HEK293T (cell line): ENCODE measurements around the gene TMEM218.

Source experiments
- CTCF ChIA-PET: fragments of 350-600 bp; formaldehyde crosslinking; extraction: SDS; loops from one replicate; lab custom pipeline; 2021; ENCODE audit warnings: antibody characterized with exemption, inconsistent platforms; lab: Yijun Ruan, JAX
- POLR2A ChIA-PET: fragments of 350-600 bp; formaldehyde crosslinking; extraction: SDS; loops from one replicate; lab custom pipeline; 2020; ENCODE audit warnings: antibody characterized with exemption, inconsistent platforms; lab: Yijun Ruan, JAX
- DNase-seq: peaks from one replicate; pipeline ENCODE4 v3.0.0; 2012; ENCODE audit warnings: mixed read lengths; ENCODE audit errors: extremely low spot score
- ARNT ChIP-seq: fragments of 450-650 bp; IDR thresholded peaks from 2 replicates; pipeline ENCODE4 v1.6.1; 2017; ENCODE audit warnings: mild to moderate bottlenecking
- BHLHE40 ChIP-seq: fragments of 450-650 bp; IDR thresholded peaks from 2 replicates; pipeline ENCODE4 v1.6.1; 2016; ENCODE audit warnings: mild to moderate bottlenecking, moderate library complexity, borderline replicate concordance
- CTBP1 ChIP-seq: fragments of 450-650 bp; IDR thresholded peaks from 2 replicates; pipeline ENCODE4 v1.6.1; 2016; ENCODE audit warnings: borderline replicate concordance
- ELF4 ChIP-seq: fragments of 450-650 bp; IDR thresholded peaks from 2 replicates; pipeline ENCODE4 v1.6.1; 2017; ENCODE audit warnings: antibody characterized with exemption
- FOXA1 ChIP-seq: fragments of 450-650 bp; IDR thresholded peaks from 2 replicates; pipeline ENCODE4 v1.6.1; 2016; ENCODE audit warnings: mild to moderate bottlenecking
- FOXK2 ChIP-seq: fragments of 450-650 bp; IDR thresholded peaks from 2 replicates; pipeline ENCODE4 v1.6.1; 2016; ENCODE audit warnings: mild to moderate bottlenecking
- FOXM1 ChIP-seq: fragments of 450-650 bp; IDR thresholded peaks from 2 replicates; pipeline ENCODE4 v1.6.1; 2017; ENCODE audit warnings: mild to moderate bottlenecking, borderline replicate concordance
- HDGF ChIP-seq: fragments of 450-650 bp; IDR thresholded peaks from 2 replicates; pipeline ENCODE4 v1.6.1; 2017; ENCODE audit warnings: antibody characterized with exemption, borderline replicate concordance
- L3MBTL2 ChIP-seq: fragments of 450-650 bp; conservative IDR thresholded peaks from 2 replicates; pipeline ENCODE4 v1.6.1; 2016; ENCODE audit warnings: mild to moderate bottlenecking
- LEF1 ChIP-seq: fragments of 450-650 bp; IDR thresholded peaks from 2 replicates; pipeline ENCODE4 v1.6.1; 2017; ENCODE audit warnings: mild to moderate bottlenecking, borderline replicate concordance
- NFRKB ChIP-seq: fragments of 450-650 bp; IDR thresholded peaks from 2 replicates; pipeline ENCODE4 v1.6.1; 2016; ENCODE audit warnings: mild to moderate bottlenecking, moderate library complexity
- SP1 ChIP-seq: fragments of 450-650 bp; IDR thresholded peaks from 2 replicates; pipeline ENCODE4 v1.6.1; 2017
- SUZ12 ChIP-seq: fragments of 450-650 bp; IDR thresholded peaks from 2 replicates; pipeline ENCODE4 v1.6.1; 2016; ENCODE audit warnings: mild to moderate bottlenecking
- TARDBP ChIP-seq: fragments of 450-650 bp; IDR thresholded peaks from 2 replicates; pipeline ENCODE4 v1.6.1; 2016
- ZNF384 ChIP-seq: fragments of 450-650 bp; IDR thresholded peaks from 2 replicates; pipeline ENCODE4 v1.6.1; 2016
- TF ChIP-seq, protein P1 (sequence below): fragments of 450-650 bp; IDR thresholded peaks from 2 replicates; pipeline ENCODE4 v1.6.1; 2016

TMEM218 gene

DNA sequence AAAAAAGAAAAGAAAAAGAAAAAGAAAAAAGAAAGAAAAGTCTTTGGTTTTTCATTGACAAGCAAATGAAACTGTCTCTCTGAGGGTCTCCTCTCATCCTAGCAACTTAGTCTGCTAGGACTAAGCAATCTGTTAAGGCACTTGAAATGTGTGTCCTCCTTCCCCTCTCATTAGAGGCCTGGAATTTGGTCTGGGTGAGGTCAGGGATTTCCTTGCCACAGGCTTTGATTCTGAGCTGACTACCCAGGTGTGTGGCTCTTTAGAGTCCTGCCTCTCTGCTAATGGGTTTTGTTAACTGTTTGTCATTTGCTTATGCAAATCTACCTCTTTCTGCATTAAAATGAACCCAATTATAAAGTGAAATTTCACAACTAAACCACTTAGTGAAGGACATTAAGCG lies 34.8 kb upstream of the TMEM218 start:
- no peak for DNase-seq
- POLR2A ChIA-PET: no interaction called here
- TF ChIP-seq ARNT: no peak
- TF ChIP-seq SUZ12: no peak
- no peak for TF ChIP-seq TARDBP
- no peak for TF ChIP-seq L3MBTL2
- no peak for TF ChIP-seq FOXA1
- TF ChIP-seq ZNF384: no peak
- TF ChIP-seq BHLHE40: no peak
- no peak for TF ChIP-seq FOXK2
- TF ChIP-seq CTBP1: no peak
- TF ChIP-seq SP1: no peak
- TF ChIP-seq LEF1: no peak
- TF ChIP-seq FOXM1: no peak
- TF ChIP-seq, protein P1, sequence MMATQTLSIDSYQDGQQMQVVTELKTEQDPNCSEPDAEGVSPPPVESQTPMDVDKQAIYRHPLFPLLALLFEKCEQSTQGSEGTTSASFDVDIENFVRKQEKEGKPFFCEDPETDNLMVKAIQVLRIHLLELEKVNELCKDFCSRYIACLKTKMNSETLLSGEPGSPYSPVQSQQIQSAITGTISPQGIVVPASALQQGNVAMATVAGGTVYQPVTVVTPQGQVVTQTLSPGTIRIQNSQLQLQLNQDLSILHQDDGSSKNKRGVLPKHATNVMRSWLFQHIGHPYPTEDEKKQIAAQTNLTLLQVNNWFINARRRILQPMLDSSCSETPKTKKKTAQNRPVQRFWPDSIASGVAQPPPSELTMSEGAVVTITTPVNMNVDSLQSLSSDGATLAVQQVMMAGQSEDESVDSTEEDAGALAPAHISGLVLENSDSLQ: no peak
- no peak for TF ChIP-seq NFRKB
- TF ChIP-seq ELF4: no peak
- TF ChIP-seq HDGF: no peak
- CTCF ChIA-PET: no interaction called here

DNA sequence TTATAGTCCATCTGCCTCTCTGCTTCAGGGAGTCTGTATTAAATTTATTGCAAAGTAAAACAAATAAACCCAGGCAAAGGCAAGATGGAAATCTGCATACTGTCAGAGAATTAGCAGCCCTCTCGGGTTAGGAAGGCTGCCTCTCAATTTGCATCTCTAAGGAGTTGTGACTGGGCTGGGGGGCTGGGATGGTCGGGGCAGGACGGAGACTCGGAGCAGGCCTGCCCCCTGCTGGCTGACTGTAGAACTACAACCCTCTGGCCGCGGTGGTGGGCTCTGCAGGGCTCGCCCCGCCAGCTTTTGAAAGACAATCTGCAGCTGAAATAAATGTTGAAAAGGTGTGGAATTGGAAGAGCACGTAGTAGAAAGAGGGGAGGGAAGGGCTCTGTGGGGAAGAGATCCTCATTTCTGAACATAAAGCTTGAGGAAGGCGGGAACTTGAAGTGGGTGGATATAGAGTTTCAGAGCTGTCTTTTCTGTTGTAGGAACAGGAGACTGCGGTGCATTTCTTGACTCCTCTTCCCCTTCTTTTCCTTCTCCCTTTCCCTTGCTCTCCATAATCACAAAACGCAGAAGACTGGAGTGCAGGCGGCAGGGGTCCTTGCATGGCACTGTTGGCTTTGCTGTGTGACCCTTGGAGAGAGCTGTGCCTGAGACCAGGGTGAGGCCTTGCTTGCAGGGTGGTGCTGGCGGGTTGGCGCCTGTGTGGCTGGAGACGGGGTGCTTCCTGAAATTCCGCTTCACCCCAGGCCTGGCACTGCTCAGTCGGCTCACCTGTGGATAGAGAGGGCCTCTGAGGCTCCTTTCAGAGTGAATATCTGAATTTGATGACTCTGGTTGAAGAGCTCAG lies 30.5 kb upstream of the TMEM218 start:
- ChIA-PET POLR2A (interaction anchor here (1.2 to 2.0 kb wide), 3 partner anchors 23 to 266 kb away, joined by 3 to 6 read pairs (median 5); partner anchors contain the start of gene TMEM218), CTCF (interaction anchor here (0.6 to 1.6 kb wide), 16 partner anchors 12 to 287 kb away, joined by 3 to 20 read pairs (median 4); partner anchors contain the start of gene HEPACAM)
- DNase-seq: peak; percentile 87
- no peak for TF ChIP-seq L3MBTL2

DNA sequence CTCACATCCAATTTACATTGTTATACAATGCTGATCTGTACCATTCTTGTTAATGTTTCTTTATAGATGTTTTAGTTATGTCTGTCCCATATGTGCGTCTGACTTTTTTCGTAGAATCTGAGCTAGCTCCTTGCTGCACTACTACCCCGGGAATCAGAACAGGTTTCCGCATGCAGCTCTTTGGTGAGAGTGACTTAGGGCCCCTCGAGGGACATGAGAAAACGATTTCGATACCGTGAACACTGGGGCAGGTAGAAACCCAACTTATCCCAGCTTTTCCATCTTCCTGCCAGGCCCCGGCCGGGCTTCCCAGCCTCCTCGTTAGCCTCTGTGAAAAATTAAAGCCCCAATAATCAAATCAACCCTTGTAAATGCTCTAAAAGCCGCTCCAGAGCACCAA lies 29.8 kb upstream of the TMEM218 start:
- DNase-seq: no peak
- ChIA-PET POLR2A (interaction anchor here (1.1 to 2.0 kb wide), 4 partner anchors 30 to 265 kb away, joined by 3 to 7 read pairs (median 4); partner anchors contain the start of genes CCDC15 and TMEM218), CTCF (interaction anchor here (0.9 to 1.6 kb wide), 6 partner anchors 28 to 288 kb away, joined by 3 to 20 read pairs (median 4); no protein-coding TSS in a partner anchor)
- TF ChIP-seq SP1 (no peak), HDGF (no peak), TARDBP (no peak), ZNF384 (no peak), ARNT (no peak), FOXA1 (no peak), CTBP1 (no peak), FOXM1 (no peak), L3MBTL2 (no peak), BHLHE40 (no peak), ELF4 (no peak), SUZ12 (no peak), LEF1 (no peak)
- TF ChIP-seq, protein P1: no peak

DNA sequence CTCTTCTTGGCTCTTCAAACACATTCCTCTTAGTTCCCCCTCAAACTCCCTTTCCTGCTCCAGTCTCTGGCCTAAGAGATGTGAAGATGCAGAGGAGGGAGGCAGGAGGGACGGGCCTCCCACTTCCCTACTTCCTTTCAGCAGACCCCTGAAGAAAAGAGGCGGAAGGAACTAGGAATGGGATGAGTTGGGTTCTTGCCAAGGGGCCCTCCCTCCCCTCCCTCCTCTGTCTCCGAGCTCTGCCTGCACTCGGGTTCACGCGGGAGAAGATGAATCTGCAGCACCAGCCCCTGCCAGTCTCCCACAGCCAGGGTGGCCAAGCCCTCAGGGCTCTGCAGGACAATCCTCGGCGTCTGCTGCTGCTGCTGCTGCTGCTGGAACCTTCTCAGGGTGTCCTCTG lies 28.8 kb upstream of the TMEM218 start:
- ChIA-PET CTCF (interaction anchor here (0.9 to 1.3 kb wide), 3 partner anchors 17 to 283 kb away, joined by 3 to 6 read pairs (median 4); no protein-coding TSS in a partner anchor), POLR2A (interaction anchor here (1.1 to 1.9 kb wide), 2 partner anchors 29 to 187 kb away, joined by 3 to 7 read pairs; partner anchors contain the start of genes CCDC15 and TMEM218)
- TF ChIP-seq L3MBTL2 (no peak), LEF1 (no peak), BHLHE40 (no peak), FOXA1 (no peak), ELF4 (no peak), FOXM1 (no peak), SP1 (no peak), SUZ12 (no peak), TARDBP (no peak), CTBP1 (no peak), ARNT (no peak), NFRKB (no peak), FOXK2 (no peak), ZNF384 (no peak), HDGF (no peak)
- TF ChIP-seq, protein P1: no peak
- DNase-seq: no peak

DNA sequence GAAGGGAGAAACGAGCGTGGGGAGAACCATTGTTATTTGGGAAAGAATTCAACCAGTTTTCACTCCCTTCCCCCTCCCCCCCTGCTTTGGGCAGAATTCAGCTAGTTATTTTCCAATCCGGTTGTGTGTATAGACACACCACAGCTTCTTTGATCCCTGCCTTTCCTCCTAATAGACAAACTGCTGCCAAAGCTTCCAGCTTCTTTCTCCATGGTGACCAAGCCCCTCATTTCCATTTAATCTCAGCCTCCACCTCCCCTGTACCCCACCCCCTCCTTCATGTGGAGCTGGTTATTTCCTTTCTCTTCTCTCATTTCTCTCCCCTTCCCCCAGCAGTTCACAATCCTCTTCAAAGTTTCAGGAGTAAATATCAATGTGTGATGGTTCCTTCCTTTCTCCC lies 28.4 kb upstream of the TMEM218 start:
- POLR2A ChIA-PET: interaction anchor here (1.9 kb wide), 1 partner anchor 28 kb away, joined by 7 read pairs; the partner anchor contains the start of gene TMEM218
- CTCF ChIA-PET: interaction anchor here (1.1 to 1.3 kb wide), 2 partner anchors 17 to 48 kb away, joined by 3 to 6 read pairs; no protein-coding TSS in a partner anchor
- DNase-seq: no peak
- TF ChIP-seq FOXK2 (no peak), LEF1 (no peak), BHLHE40 (no peak), HDGF (no peak)
- TF ChIP-seq, protein P1: no peak
